ENCODE data around the gene ENG. TPM values are rescaled to one million over a fixed set of nuclear protein-coding genes. Genes with fewer than 3 reads are reported as not detected.

The ENG gene
- total and polyA plus RNA-seq, 4 donors, result 41.1 to 317 (median 131) TPM

DNA sequence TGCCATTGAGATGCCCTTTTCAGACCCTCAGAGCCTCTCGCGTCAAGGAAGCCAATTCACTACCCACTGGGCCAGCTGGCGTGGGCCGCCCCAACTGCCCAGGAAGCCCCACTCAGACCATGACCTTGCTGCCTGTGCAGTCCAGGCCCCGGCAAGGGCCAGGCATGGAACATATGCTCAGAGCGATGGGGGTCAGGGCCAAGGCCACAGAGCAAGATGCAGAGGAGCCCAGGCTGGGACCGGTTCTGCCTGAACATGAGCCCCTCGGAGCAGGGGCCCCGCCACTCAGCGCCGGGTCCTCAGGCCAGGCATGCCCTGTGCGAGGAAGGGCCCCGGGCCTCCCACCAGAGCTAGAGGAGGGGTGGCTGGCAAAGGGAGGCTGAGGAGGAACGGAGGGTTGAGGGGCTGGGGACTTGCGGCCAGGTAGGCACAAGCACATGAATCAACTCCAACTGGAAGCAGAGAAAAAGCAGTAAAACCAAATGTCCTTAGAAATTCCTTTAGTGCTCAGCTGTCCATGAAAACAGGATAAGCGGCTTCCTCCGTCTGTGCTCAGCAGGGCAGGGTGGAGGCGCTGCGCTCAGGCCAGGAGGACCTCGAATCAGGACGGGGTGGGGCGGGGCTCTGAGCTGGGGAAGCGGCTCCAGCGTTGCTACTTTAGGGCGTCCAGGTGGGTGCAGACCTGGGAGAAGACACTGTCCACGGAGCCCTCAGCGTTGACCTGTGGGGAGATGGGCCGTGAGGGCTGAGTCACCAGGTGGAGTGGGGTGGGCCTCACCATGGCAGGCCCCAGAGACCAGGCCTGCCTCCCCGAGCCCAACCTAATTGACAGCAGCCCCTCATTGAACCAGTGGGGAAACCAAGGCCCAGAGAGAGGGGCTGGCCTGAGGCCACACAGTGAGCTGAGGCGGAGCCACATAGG, 13.2 kb upstream of the ENG start:
- WGBS, 2 donors, result 69 to 85% methylated on average over 29 to 30 of the region's 30 CpGs
- Histone ChIP-seq H3K36me3 (ENCODE audit: control insufficient read depth in 4 of 4, insufficient read depth in 4 of 4, low read length in 4 of 4) (peaks cover 0 to 23% (median 11%) of the 10 kb centered on the region in 4 donors), H3K27ac (ENCODE audit: low read depth in 1 of 2, low read length in 1 of 2) (peak overlapping the region; percentile 76 to 80), H3K9me3 (ENCODE audit: control insufficient read depth in 4 of 4, insufficient read depth in 3 of 4, low read length in 3 of 4) (no peaks in the 10 kb centered on the region), H3K4me3 (no peak overlapping the region), H3K4me1 (ENCODE audit: control insufficient read depth in 5 of 5, insufficient read depth in 5 of 5, low read length in 5 of 5) (peaks cover 0 to 16% (median 6%) of the 10 kb centered on the region in 5 donors), H3K9ac (ENCODE audit: insufficient read depth in 1 of 2, low read length in 2 of 2) (no peak overlapping the region), H3K27me3 (ENCODE audit: control insufficient read depth in 3 of 3, insufficient read depth in 3 of 3, low read length in 2 of 3) (no peaks in the 10 kb centered on the region)
- ATAC-seq (ENCODE audit: insufficient read depth, low FRiP score), result no peak
- TF ChIP-seq, protein P1, sequence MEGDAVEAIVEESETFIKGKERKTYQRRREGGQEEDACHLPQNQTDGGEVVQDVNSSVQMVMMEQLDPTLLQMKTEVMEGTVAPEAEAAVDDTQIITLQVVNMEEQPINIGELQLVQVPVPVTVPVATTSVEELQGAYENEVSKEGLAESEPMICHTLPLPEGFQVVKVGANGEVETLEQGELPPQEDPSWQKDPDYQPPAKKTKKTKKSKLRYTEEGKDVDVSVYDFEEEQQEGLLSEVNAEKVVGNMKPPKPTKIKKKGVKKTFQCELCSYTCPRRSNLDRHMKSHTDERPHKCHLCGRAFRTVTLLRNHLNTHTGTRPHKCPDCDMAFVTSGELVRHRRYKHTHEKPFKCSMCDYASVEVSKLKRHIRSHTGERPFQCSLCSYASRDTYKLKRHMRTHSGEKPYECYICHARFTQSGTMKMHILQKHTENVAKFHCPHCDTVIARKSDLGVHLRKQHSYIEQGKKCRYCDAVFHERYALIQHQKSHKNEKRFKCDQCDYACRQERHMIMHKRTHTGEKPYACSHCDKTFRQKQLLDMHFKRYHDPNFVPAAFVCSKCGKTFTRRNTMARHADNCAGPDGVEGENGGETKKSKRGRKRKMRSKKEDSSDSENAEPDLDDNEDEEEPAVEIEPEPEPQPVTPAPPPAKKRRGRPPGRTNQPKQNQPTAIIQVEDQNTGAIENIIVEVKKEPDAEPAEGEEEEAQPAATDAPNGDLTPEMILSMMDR (IDR thresholded peaks at IDR 0.05; ENCODE audit: control extremely low read depth, extremely low read depth), result no peak
- DNase-seq, result peak in 2 of 3 donors; percentile 44 to 46

DNA sequence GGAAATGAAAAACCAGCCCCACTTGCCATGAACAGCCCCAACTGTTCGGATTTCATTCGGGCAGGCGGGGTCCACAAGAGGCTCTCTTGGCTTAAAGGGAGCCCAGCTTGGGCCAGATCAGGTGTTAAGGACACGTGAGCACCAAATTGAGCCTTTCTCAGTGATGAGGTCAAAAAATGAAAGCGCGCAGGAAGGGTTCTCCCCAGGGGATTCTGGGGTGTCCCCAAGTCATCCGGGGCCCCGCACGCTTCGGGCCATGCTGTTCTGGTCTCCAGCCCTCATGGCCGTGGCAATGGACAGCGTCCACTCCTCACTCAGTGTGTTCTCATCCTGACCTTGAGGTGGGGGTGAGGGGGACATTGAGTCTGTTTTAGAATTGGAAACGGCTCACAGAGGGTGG, 12.1 kb upstream of the ENG start:
- ATAC-seq (ENCODE audit: insufficient read depth, low FRiP score), result no peak
- Histone ChIP-seq H3K4me3 (no peak overlapping the region), H3K27me3 (ENCODE audit: control insufficient read depth in 3 of 3, insufficient read depth in 3 of 3, low read length in 2 of 3) (no peaks in the 10 kb centered on the region), H3K27ac (ENCODE audit: low read depth in 1 of 2, low read length in 1 of 2) (peak overlapping the region in 1 of 2 donors; percentile 22), H3K4me1 (ENCODE audit: control insufficient read depth in 5 of 5, insufficient read depth in 5 of 5, low read length in 5 of 5) (peaks cover 0 to 25% (median 17%) of the 10 kb centered on the region in 5 donors), H3K9me3 (ENCODE audit: control insufficient read depth in 4 of 4, insufficient read depth in 3 of 4, low read length in 3 of 4) (no peaks in the 10 kb centered on the region), H3K9ac (ENCODE audit: insufficient read depth in 1 of 2, low read length in 2 of 2) (no peak overlapping the region), H3K36me3 (ENCODE audit: control insufficient read depth in 4 of 4, insufficient read depth in 4 of 4, low read length in 4 of 4) (peaks cover 0 to 14% (median 7%) of the 10 kb centered on the region in 4 donors)
- DNase-seq, result no peak
- TF ChIP-seq, protein P1 (IDR thresholded peaks at IDR 0.05; ENCODE audit: control extremely low read depth, extremely low read depth), result no peak
- WGBS, 2 donors, result 94 to 96% methylated on average over 13 of the region's 13 CpGs

DNA sequence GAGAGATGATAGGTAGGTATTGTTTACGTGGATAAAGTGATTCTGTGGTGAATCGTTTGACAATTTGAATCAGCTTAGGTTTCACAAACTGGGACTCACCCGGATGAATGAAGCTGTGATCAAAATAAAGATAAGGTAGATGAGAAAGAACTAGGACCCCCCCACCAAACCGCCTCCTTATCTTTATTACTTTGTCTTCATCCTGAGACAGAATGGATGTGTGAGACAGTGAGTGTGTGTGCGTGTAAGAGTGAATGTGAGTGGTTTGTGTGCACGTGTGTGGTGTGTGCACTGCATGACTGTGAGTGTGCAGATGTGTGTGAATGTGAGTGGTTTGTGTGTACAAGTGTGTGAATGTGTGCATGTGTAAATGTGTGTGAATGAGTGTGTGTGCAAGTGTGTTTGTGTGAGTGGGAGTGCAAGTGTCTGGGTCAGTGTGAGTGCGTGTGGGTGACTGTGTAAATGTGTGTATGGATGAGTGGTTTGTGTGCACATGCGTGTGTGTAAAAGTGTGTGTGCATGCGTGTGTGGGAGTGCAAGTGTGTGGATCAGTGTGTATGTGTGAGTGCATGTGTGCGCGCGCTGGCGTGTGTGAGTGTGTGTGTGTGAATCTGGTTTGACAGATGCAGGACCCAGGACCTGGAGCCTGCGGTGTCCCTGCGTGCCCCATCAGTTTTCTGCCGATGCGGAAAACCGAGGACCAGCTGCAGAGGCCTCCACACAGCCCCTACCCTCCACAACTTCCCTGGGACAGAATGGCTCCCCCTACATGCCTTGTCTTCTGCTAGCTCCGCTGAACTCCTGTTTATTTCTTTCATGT, 11.4 kb upstream of the ENG start:
- Histone ChIP-seq H3K9me3 (ENCODE audit: control insufficient read depth in 4 of 4, insufficient read depth in 3 of 4, low read length in 3 of 4) (no peaks in the 10 kb centered on the region), H3K4me1 (ENCODE audit: control insufficient read depth in 5 of 5, insufficient read depth in 5 of 5, low read length in 5 of 5) (peaks cover 0 to 25% (median 19%) of the 10 kb centered on the region in 5 donors), H3K27me3 (ENCODE audit: control insufficient read depth in 3 of 3, insufficient read depth in 3 of 3, low read length in 2 of 3) (no peaks in the 10 kb centered on the region), H3K4me3 (no peak overlapping the region), H3K36me3 (ENCODE audit: control insufficient read depth in 4 of 4, insufficient read depth in 4 of 4, low read length in 4 of 4) (peaks cover 0 to 11% (median 5%) of the 10 kb centered on the region in 4 donors), H3K9ac (ENCODE audit: insufficient read depth in 1 of 2, low read length in 2 of 2) (no peak overlapping the region), H3K27ac (ENCODE audit: low read depth in 1 of 2, low read length in 1 of 2) (peak overlapping the region in 1 of 2 donors; percentile 15)
- ATAC-seq (ENCODE audit: insufficient read depth, low FRiP score), result no peak
- DNase-seq, result no peak
- TF ChIP-seq, protein P1 (IDR thresholded peaks at IDR 0.05; ENCODE audit: control extremely low read depth, extremely low read depth), result no peak
- WGBS, 2 donors, result 69 to 75% methylated on average over 19 of the region's 19 CpGs

Data from lung (tissue), 12 donors.